Activated T-cell treated with anti-CD3 and anti-CD28 coated beads, Interleukin-2, amount 50 U/mL, for 24 hours (primary cell): Measurements from ENCODE around the gene ARL15.

Experiments used
- DNase-seq: peaks from one replicate; pipeline ENCODE4 v3.0.0-alpha.2; 2020
- H3K27ac Mint-ChIP-seq: 2 replicates; pipeline ENCODE4 v1.8.0; 2020; ENCODE audit warnings: mild to moderate bottlenecking, mixed read lengths
- H3K27me3 Mint-ChIP-seq: 2 replicates; pipeline ENCODE4 v1.8.0; 2020; ENCODE audit warnings: mixed read lengths
- H3K36me3 Mint-ChIP-seq: 2 replicates; pipeline ENCODE4 v1.8.0; 2020; ENCODE audit warnings: low read depth, mixed read lengths
- H3K4me1 Mint-ChIP-seq: 2 replicates; pipeline ENCODE4 v1.8.0; 2020; ENCODE audit warnings: low read depth, mixed read lengths
- H3K4me3 Mint-ChIP-seq: 2 replicates; pipeline ENCODE4 v1.8.0; 2020; ENCODE audit warnings: mild to moderate bottlenecking, moderate library complexity, mixed read lengths
- H3K9me3 Mint-ChIP-seq: 2 replicates; pipeline ENCODE4 v1.8.0; 2020; ENCODE audit warnings: mixed read lengths

ARL15 gene

GRCh38 chr5:54162184-54162583, 148.2 kb downstream of the ARL15 start:
- no peak overlapping the region for H3K27ac Mint-ChIP-seq
- H3K36me3 Mint-ChIP-seq: peaks cover 26% of the 10 kb centered on the region
- no peaks in the 10 kb centered on the region for H3K27me3 Mint-ChIP-seq
- H3K4me3 Mint-ChIP-seq: no peak overlapping the region
- H3K4me1 Mint-ChIP-seq: peaks cover 2% of the 10 kb centered on the region
- H3K9me3 Mint-ChIP-seq: peaks cover 3% of the 10 kb centered on the region
- no peak for DNase-seq

- H3K9me3 Mint-ChIP-seq: peaks cover 3% of the 10 kb centered on the region
- DNase-seq: no peak
- H3K4me3 Mint-ChIP-seq: no peak overlapping the region
- H3K27ac Mint-ChIP-seq: no peak overlapping the region
- no peaks in the 10 kb centered on the region for H3K27me3 Mint-ChIP-seq
- H3K36me3 Mint-ChIP-seq: peaks cover 22% of the 10 kb centered on the region
- peaks cover 2% of the 10 kb centered on the region for H3K4me1 Mint-ChIP-seq
Observed at GRCh38 chr5:54160329-54160728, 150.0 kb downstream of the ARL15 start.

GRCh38 chr5:54159893-54160195, 150.5 kb downstream of the ARL15 start:
- Mint-ChIP-seq H3K27ac (no peak overlapping the region), H3K4me3 (no peak overlapping the region), H3K36me3 (peaks cover 21% of the 10 kb centered on the region), H3K9me3 (peaks cover 1% of the 10 kb centered on the region), H3K4me1 (peaks cover 2% of the 10 kb centered on the region), H3K27me3 (no peaks in the 10 kb centered on the region)
- no peak for DNase-seq

DNA sequence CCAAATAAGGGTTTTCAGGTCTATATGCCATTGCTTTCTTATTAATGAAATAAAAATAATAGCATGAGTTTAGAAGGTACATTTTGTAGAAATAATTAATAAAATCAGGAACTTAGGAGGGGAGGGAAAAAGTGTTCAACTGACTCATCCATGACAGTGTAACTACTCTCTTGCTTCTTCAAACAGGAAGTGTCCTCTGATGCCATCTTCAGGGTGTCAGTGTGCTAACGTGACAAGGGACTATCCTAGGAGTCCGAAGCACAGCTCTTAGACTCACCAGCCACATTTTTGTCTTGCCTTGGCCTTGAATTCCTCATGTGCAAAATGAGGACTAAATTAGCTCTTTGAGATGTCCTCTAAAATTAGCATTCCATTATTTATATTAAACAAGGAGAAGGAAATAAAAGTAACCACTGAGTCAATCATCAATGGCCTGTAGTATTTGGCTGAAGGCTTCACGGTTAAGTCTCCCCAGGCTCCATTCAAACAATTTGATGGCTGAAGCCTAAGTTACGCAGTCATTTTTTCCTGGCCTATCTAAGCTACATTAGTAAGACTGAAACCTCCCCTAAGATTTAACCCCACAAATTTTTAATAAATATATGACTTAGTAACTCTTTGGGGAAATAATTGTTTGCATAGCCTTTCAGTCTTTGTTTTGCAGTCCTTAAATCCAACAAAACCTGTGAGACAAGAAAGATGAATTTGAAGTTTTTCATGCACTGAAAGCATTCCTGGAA, 151.1 kb downstream of the ARL15 start:
- Mint-ChIP-seq H3K4me1 (peaks cover 2% of the 10 kb centered on the region), H3K27me3 (no peaks in the 10 kb centered on the region), H3K36me3 (peaks cover 19% of the 10 kb centered on the region), H3K27ac (peak overlapping the region; percentile 18), H3K4me3 (no peak overlapping the region), H3K9me3 (no peaks in the 10 kb centered on the region)
- no peak for DNase-seq

DNA sequence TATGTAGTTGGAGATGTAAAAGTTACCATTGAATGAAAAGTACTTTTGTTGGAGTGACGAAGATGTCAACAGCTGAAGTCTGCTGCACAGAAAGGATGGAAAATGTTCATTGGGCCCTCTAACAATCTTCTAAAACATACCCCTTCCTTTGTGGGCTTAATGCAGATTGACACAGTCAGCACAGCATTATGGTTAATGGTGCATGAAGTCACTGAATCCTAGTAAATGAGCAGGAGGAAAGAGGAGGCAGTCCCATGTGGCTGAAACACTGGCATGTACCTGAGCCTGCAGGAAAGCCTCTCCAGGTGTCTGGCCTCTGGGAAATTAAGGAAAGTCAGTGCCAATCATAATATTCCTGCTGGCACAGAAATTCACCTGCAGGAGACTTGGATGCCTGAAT, 153.8 kb downstream of the ARL15 start:
- Mint-ChIP-seq H3K36me3 (peaks cover 23% of the 10 kb centered on the region), H3K27me3 (no peaks in the 10 kb centered on the region), H3K4me1 (peaks cover 2% of the 10 kb centered on the region), H3K9me3 (no peaks in the 10 kb centered on the region), H3K4me3 (no peak overlapping the region), H3K27ac (no peak overlapping the region)
- no peak for DNase-seq

DNA sequence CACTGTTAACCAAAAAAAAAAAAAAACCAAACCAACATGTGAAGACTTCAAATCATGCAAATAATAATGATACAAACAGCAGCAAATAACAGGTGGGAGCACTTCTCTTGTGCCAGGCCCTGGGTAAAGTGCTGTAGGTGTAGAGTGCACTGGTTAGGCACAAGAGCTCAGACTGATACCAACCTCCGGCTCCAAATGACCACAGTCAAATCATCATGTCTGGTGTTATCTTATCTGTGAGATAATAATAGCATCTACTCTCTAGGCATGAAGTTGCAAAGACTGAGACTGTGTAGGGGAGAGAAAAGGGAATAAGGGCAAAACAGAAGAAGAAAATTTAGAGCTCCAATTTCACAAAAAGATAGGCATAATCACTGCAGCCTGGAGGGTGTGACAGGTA, 159.5 kb downstream of the ARL15 start:
- Mint-ChIP-seq H3K4me3 (no peak overlapping the region), H3K27me3 (no peaks in the 10 kb centered on the region), H3K9me3 (no peaks in the 10 kb centered on the region), H3K27ac (no peak overlapping the region), H3K4me1 (peaks cover 1% of the 10 kb centered on the region), H3K36me3 (peaks cover 22% of the 10 kb centered on the region)
- no peak for DNase-seq

DNA sequence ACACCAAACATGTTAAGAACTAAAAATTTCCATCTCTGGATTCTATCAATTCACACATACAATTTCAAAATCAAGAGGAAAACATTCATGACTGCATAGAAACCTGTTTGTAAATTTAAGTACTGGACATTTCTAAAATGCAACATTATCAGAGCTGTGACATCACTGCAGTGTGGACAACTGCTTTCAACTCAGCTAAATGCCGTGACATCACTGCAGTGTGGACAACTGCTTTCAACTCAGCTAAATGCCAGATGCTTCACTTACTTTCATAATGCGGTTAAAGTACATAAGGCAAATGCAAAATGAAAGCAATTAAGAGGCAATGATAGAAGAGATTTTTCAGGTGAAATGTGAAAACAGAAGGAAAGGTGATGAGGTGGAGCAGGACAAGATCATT, 161.5 kb downstream of the ARL15 start:
- no peak overlapping the region for H3K27ac Mint-ChIP-seq
- no peaks in the 10 kb centered on the region for H3K27me3 Mint-ChIP-seq
- DNase-seq: no peak
- peaks cover 1% of the 10 kb centered on the region for H3K4me1 Mint-ChIP-seq
- H3K36me3 Mint-ChIP-seq: peaks cover 27% of the 10 kb centered on the region
- H3K4me3 Mint-ChIP-seq: no peak overlapping the region
- H3K9me3 Mint-ChIP-seq: no peaks in the 10 kb centered on the region

DNA sequence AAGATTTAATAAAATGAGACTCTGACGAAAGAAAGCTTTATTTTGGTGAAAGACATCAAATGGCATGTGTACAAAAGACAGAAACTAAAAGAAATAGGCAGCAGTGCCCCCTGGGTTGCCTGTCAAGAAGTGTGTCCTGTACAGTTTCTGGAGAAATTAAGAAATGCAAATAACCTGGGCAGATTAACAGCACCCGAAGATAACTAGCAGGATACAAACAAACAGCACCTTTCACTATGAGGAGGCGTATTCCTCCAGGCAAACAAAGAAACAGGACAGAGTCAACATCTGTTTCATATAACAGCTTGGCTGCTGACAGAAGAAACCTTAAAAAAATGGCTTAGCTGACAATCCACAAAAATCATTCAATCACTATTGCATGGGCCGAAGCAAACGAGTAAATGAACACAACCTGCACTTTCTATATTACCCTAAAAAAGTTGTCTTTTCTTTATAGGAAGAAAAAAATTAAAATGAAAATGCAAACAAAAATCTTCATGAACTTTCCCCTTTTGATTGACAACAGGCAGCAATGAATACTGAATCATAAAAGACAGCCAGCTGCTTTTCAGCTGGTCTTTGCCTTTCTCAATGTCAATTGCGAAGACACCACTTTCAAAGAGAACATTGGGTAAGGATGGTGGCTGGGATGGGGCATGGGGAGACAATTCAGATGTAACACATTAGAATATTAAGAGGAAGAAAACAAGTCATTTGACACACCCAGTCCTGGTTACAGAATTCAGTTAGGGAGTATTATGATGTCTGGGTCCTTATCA, 162.1 kb downstream of the ARL15 start:
- H3K27ac Mint-ChIP-seq: no peak overlapping the region
- H3K4me1 Mint-ChIP-seq: peaks cover 1% of the 10 kb centered on the region
- H3K4me3 Mint-ChIP-seq: no peak overlapping the region

DNA sequence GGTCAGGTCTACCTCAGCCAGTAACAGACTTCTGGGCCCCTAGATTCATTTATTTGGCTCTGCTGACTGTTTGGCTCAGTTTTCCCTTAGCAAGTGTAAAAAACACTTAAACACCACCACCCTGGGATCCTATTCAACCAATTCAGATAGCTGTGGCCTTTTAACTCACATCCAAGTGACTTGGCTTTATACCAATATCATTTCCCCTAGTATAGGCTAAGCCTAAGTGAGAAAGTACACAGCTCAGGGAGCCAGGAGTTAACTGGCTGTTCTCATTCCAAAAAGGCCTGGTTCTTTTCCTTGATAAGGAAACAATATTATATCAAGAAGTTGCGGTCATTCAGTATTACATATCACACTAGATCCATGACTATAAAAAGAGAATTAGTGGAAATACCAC, 163.5 kb downstream of the ARL15 start:
- no peak for DNase-seq
- Mint-ChIP-seq H3K27me3 (no peaks in the 10 kb centered on the region), H3K4me1 (peaks cover 1% of the 10 kb centered on the region), H3K27ac (no peak overlapping the region), H3K36me3 (peaks cover 19% of the 10 kb centered on the region), H3K9me3 (no peaks in the 10 kb centered on the region), H3K4me3 (no peak overlapping the region)

More for the DNA sequence above, 162.1 kb downstream of the ARL15 start:
- Mint-ChIP-seq H3K9me3 (no peaks in the 10 kb centered on the region), H3K36me3 (peaks cover 22% of the 10 kb centered on the region), H3K27me3 (no peaks in the 10 kb centered on the region)
- DNase-seq: no peak

DNA sequence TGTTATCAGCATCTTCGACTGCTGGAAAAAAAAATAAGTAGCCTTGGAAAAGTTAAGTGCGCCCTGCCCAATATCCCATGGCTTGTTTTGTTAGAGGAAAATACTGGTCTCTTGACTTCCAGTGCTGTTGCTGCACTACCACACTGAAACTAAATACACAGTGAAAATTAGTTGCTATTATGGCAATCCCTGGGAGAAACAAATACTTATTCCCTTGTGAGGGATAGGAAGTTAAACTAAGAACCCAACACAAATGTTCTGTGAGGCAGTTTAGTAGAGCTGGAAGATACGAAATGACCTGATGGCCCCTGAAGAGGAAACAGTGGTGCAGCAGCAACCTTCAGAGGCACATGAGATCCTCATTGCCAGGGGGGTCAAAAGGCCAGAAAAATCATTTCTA, 164.0 kb downstream of the ARL15 start:
- H3K27ac Mint-ChIP-seq: no peak overlapping the region
- no peak for DNase-seq
- no peak overlapping the region for H3K4me3 Mint-ChIP-seq
- H3K4me1 Mint-ChIP-seq: peaks cover 1% of the 10 kb centered on the region
- no peaks in the 10 kb centered on the region for H3K9me3 Mint-ChIP-seq
- H3K36me3 Mint-ChIP-seq: peaks cover 19% of the 10 kb centered on the region
- H3K27me3 Mint-ChIP-seq: no peaks in the 10 kb centered on the region

- Mint-ChIP-seq H3K4me1 (no peaks in the 10 kb centered on the region), H3K9me3 (no peaks in the 10 kb centered on the region), H3K36me3 (peaks cover 12% of the 10 kb centered on the region), H3K27ac (no peak overlapping the region), H3K27me3 (no peaks in the 10 kb centered on the region), H3K4me3 (no peak overlapping the region)
- no peak for DNase-seq
Observed at GRCh38 chr5:54140247-54140840, 170.0 kb downstream of the ARL15 start.

DNA sequence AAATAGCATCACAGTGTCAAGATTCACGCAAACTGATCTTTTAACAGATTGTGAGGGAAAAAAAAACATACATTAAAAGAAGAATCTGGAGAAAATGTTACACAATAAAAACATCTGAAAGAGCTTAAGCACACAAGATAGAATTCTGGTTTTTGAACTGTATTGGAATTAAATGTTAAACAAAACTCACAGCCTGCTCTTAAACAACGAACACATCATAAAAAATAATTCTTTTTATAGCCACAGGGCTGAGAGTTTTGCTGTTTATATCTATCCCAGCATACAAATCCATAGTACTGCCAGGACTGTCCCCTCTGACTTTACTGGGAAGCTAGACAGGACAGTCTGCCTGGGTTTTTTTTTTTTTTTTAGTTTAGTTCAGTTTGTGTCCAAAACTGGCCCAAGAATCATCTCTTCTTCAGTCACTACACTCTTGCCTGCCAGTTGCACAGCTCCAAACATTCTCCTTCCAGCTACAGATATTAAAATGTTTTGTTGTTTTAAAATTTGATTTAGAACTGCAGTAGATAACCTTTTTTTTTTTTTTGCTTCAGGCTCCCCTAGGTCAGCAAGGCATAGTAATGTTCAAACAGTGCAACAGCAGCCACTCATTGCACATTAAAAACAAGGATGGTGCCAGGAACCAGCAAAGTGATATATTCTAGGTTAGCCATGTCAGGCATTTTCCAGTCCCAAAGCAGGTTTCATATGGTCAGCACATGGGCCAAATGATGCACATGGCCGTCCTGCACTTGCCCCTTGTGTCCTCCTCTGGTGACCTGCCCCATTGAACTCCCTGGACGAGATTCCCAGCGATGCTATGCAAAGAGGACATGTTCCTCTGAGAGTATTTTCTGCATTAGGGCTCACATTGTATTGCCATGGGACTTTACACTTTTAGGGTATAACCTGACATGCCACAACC, 173.6 kb downstream of the ARL15 start:
- no peaks in the 10 kb centered on the region for H3K4me1 Mint-ChIP-seq
- no peaks in the 10 kb centered on the region for H3K9me3 Mint-ChIP-seq
- no peak overlapping the region for H3K4me3 Mint-ChIP-seq
- H3K36me3 Mint-ChIP-seq: peaks cover 9% of the 10 kb centered on the region
- no peak for DNase-seq
- H3K27ac Mint-ChIP-seq: no peak overlapping the region
- H3K27me3 Mint-ChIP-seq: no peaks in the 10 kb centered on the region

DNA sequence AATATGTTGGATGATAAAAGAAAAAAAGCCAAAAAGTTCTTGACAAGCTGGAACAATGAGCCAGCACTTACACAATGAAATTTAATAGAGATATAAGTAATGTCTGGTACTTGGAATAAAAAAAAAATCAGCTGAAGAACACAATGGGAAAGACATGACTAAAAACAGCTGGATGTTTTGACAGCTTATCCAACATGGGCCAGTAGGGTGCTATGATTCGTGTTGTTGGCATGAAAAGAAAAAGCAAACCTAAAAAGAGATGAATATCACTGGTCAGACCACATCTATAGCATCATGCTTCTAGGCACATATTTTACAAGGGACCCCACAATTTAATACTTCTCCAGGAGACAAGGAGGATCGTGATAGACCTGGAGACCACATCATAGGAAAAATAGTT, 175.3 kb downstream of the ARL15 start:
- no peak overlapping the region for H3K4me3 Mint-ChIP-seq
- H3K36me3 Mint-ChIP-seq: peaks cover 12% of the 10 kb centered on the region
- H3K4me1 Mint-ChIP-seq: no peaks in the 10 kb centered on the region
- no peaks in the 10 kb centered on the region for H3K9me3 Mint-ChIP-seq
- DNase-seq: no peak
- H3K27me3 Mint-ChIP-seq: no peaks in the 10 kb centered on the region
- H3K27ac Mint-ChIP-seq: no peak overlapping the region

- Mint-ChIP-seq H3K9me3 (peaks cover 4% of the 10 kb centered on the region), H3K4me1 (no peaks in the 10 kb centered on the region), H3K27me3 (no peaks in the 10 kb centered on the region), H3K36me3 (peaks cover 18% of the 10 kb centered on the region), H3K4me3 (no peak overlapping the region), H3K27ac (no peak overlapping the region)
- no peak for DNase-seq
Observed at GRCh38 chr5:54133917-54134316, 176.5 kb downstream of the ARL15 start.
